ENCODE results near the gene PLD1.

Gene PLD1

GRCh38 chr3:171643681-171644080 lies 166.6 kb downstream of the PLD1 start:
- Histone ChIP-seq H3K27ac (ENCODE audit: extremely low read depth, low read depth, low read length) (no peak overlapping the region), H3K36me3 (ENCODE audit: control insufficient read depth in 2 of 2, insufficient read depth in 1 of 2, low read length in 2 of 2) (peaks cover 0 to 1% of the 10 kb centered on the region in 2 experiments; a peak in 1 of 3 replicates), H3K4me3 (ENCODE audit: low read depth, low read length) (no peak overlapping the region), H3K4me1 (ENCODE audit: control insufficient read depth, insufficient read depth, low read length) (no peaks in the 10 kb centered on the region), H3K9me3 (ENCODE audit: control insufficient read depth, insufficient read depth, low read depth, low read length) (no peaks in the 10 kb centered on the region)
- no peak for TF ChIP-seq ZNF555 (tag by site-specific recombination; conservative IDR thresholded peaks at IDR 0.05)
- POLR2A ChIA-PET: no interaction called here
- CTCF ChIA-PET: interaction anchor here (0.8 to 4.5 kb wide), 2 partner anchors 129 to 192 kb away, joined by 3 to 48 read pairs; no protein-coding TSS in a partner anchor

- no peak for TF ChIP-seq ZBTB11 (tag by site-specific recombination; conservative IDR thresholded peaks at IDR 0.05; ENCODE audit: low read depth)
- TF ChIP-seq ZNF10 (tag by site-specific recombination; IDR thresholded peaks at IDR 0.05): no peak
- no peak for TF ChIP-seq ZNF692 (tag by site-specific recombination; IDR thresholded peaks at IDR 0.05)
- TF ChIP-seq ZNF596 (tag by site-specific recombination; IDR thresholded peaks at IDR 0.05): no peak
- TF ChIP-seq ZNF791 (tag by site-specific recombination; IDR thresholded peaks at IDR 0.05): no peak
- no peak for TF ChIP-seq ZNF138 (tag by site-specific recombination; IDR thresholded peaks at IDR 0.05; ENCODE audit: borderline replicate concordance)
- TF ChIP-seq ZNF701 (tag by site-specific recombination; IDR thresholded peaks at IDR 0.05): no peak
- no peak for TF ChIP-seq ZNF341 (tag by site-specific recombination; IDR thresholded peaks at IDR 0.05; ENCODE audit: low read depth)
- TF ChIP-seq KLF16 (tag by site-specific recombination; IDR thresholded peaks at IDR 0.05): no peak
- no peak for TF ChIP-seq ATF2 (tag by site-specific recombination; IDR thresholded peaks at IDR 0.05; ENCODE audit: low read depth)
- no peak for TF ChIP-seq ZNF76 (tag by site-specific recombination; IDR thresholded peaks at IDR 0.05; ENCODE audit: borderline replicate concordance, low read depth)
- TF ChIP-seq ZBTB44 (tag by site-specific recombination; IDR thresholded peaks at IDR 0.05): no peak
- TF ChIP-seq GLI4 (tag by site-specific recombination; IDR thresholded peaks at IDR 0.05): no peak
- no peak overlapping the region for H3K4me3 ChIP-seq (ENCODE audit: low read depth, low read length)
- peaks cover 0 to 3% of the 10 kb centered on the region in 2 experiments; a peak in 1 of 3 replicates for H3K36me3 ChIP-seq (ENCODE audit: control insufficient read depth in 2 of 2, insufficient read depth in 1 of 2, low read length in 2 of 2)
- H3K4me1 ChIP-seq (ENCODE audit: control insufficient read depth, insufficient read depth, low read length): no peaks in the 10 kb centered on the region
- no peak overlapping the region for H3K27ac ChIP-seq (ENCODE audit: extremely low read depth, low read depth, low read length)
- ChIA-PET CTCF (interaction anchor here (0.8 to 4.5 kb wide), 2 partner anchors 129 to 193 kb away, joined by 3 to 48 read pairs; no protein-coding TSS in a partner anchor), POLR2A (no interaction called here)
- H3K9me3 ChIP-seq (ENCODE audit: control insufficient read depth, insufficient read depth, low read depth, low read length): no peaks in the 10 kb centered on the region
Measured at GRCh38 chr3:171643033-171643432, 167.2 kb downstream of the PLD1 start.

Measured in HEK293 (cell line).